Measurements from ENCODE around the gene ACOXL. TPM values are rescaled to one million over a fixed set of nuclear protein-coding genes. Genes with fewer than 3 reads are reported as not detected.

Gene ACOXL
- total RNA-seq, 8 experiments from 2014 or later = 0.15 to 0.59 (median 0.20) TPM

- H3K4me1 ChIP-seq (replicated peaks in 1 of 2) = no peaks in the 10 kb centered on the region
- in situ Hi-C loops (cut with MboI; ENCODE audit: low pct_unique_long_range_greater_than_20kb in 2 of 9, low sequenced_read_pairs in 9 of 9, unreplicated experiment in 9 of 9) = no loop called here
- no peak overlapping the region for H3K4me3 ChIP-seq
- ATAC-seq (replicated peaks in 6 of 8) = no peak
- 0 to 88% (median 54%) methylated on average over 1 to 5 of the region's 5 CpGs; no CpG with 5 or more reads in 1 of the 10 experiments for WGBS, 10 experiments
- H3K27ac ChIP-seq = no peak overlapping the region
Observed at GRCh38 chr2:110940376-110940910, 208.1 kb downstream of the ACOXL start.

- ATAC-seq (replicated peaks in 6 of 8) = no peak
- Histone ChIP-seq H3K27ac (no peak overlapping the region), H3K4me1 (replicated peaks in 1 of 2) (no peaks in the 10 kb centered on the region), H3K4me3 (no peak overlapping the region)
- WGBS, 10 experiments = 60 to 100% (median 90%) methylated on average over 2 of the region's 2 CpGs; no CpG with 5 or more reads in 3 of the 10 experiments
- in situ Hi-C loops (cut with MboI; ENCODE audit: low pct_unique_long_range_greater_than_20kb in 2 of 9, low sequenced_read_pairs in 9 of 9, unreplicated experiment in 9 of 9) = no loop called here
Observed at GRCh38 chr2:110941226-110941625, 208.9 kb downstream of the ACOXL start.

GRCh38 chr2:110943070-110943634 lies 210.8 kb downstream of the ACOXL start:
- Histone ChIP-seq H3K4me1 (replicated peaks in 1 of 2) (peaks cover 0 to 3% of the 10 kb centered on the region in 2 donors), H3K27ac (no peak overlapping the region), H3K4me3 (no peak overlapping the region)
- in situ Hi-C loops (cut with MboI; ENCODE audit: low pct_unique_long_range_greater_than_20kb in 2 of 9, low sequenced_read_pairs in 9 of 9, unreplicated experiment in 9 of 9) = no loop called here
- no peak for ATAC-seq (replicated peaks in 6 of 8)
- 0 to 83% (median 50%) methylated on average over 1 of the region's 1 CpG; no CpG with 5 or more reads in 1 of the 10 experiments for WGBS, 10 experiments

GRCh38 chr2:110946902-110947301 lies 214.5 kb downstream of the ACOXL start:
- in situ Hi-C loops (cut with MboI; ENCODE audit: low pct_unique_long_range_greater_than_20kb in 2 of 9, low sequenced_read_pairs in 9 of 9, unreplicated experiment in 9 of 9) = no loop called here
- no peak overlapping the region for H3K27ac ChIP-seq
- 55 to 97% (median 91%) methylated on average over 4 to 7 of the region's 7 CpGs; no CpG with 5 or more reads in 5 of the 10 experiments for WGBS, 10 experiments
- peak in 2 of 8 experiments; percentile 58 to 63 for ATAC-seq (replicated peaks in 6 of 8)
- peaks cover 0 to 8% of the 10 kb centered on the region in 2 donors for H3K4me1 ChIP-seq (replicated peaks in 1 of 2)
- no peak overlapping the region for H3K4me3 ChIP-seq

GRCh38 chr2:110948027-110948674 lies 215.8 kb downstream of the ACOXL start:
- no peak overlapping the region for H3K4me3 ChIP-seq
- H3K4me1 ChIP-seq (replicated peaks in 1 of 2) = peaks cover 0 to 8% of the 10 kb centered on the region in 2 donors
- peak in 3 of 8 experiments; percentile 21 to 32 (median 28) for ATAC-seq (replicated peaks in 6 of 8)
- H3K27ac ChIP-seq = no peak overlapping the region
- in situ Hi-C loops (cut with MboI; ENCODE audit: low pct_unique_long_range_greater_than_20kb in 2 of 9, low sequenced_read_pairs in 9 of 9, unreplicated experiment in 9 of 9) = no loop called here
- 32 to 90% (median 67%) methylated on average over 2 to 10 of the region's 10 CpGs; no CpG with 5 or more reads in 2 of the 10 experiments for WGBS, 10 experiments

- 21 to 93% (median 64%) methylated on average over 1 to 3 of the region's 3 CpGs for WGBS, 10 experiments
- ATAC-seq (replicated peaks in 6 of 8) = no peak
- in situ Hi-C loops (cut with MboI; ENCODE audit: low pct_unique_long_range_greater_than_20kb in 2 of 9, low sequenced_read_pairs in 9 of 9, unreplicated experiment in 9 of 9) = loop anchor here in 1 of 9 experiments (25.0 kb wide), 1 partner anchor 137 kb away; no protein-coding TSS in a partner anchor
- Histone ChIP-seq H3K27ac (no peak overlapping the region), H3K4me1 (replicated peaks in 1 of 2) (peaks cover 0 to 11% of the 10 kb centered on the region in 2 donors), H3K4me3 (no peak overlapping the region)
Observed at GRCh38 chr2:110950281-110950680, 217.9 kb downstream of the ACOXL start.

GRCh38 chr2:110955045-110955444 lies 222.7 kb downstream of the ACOXL start:
- in situ Hi-C loops (cut with MboI; ENCODE audit: low pct_unique_long_range_greater_than_20kb in 2 of 9, low sequenced_read_pairs in 9 of 9, unreplicated experiment in 9 of 9) = loop anchor here in 1 of 9 experiments (25.0 kb wide), 1 partner anchor 132 kb away; no protein-coding TSS in a partner anchor
- WGBS, 10 experiments = 0 to 95% (median 50%) methylated on average over 1 to 2 of the region's 2 CpGs; no CpG with 5 or more reads in 1 of the 10 experiments
- Histone ChIP-seq H3K4me1 (replicated peaks in 1 of 2) (peaks cover 0 to 5% of the 10 kb centered on the region in 2 donors), H3K27ac (no peak overlapping the region), H3K4me3 (no peak overlapping the region)
- peak in 1 of 8 experiments; percentile 43 for ATAC-seq (replicated peaks in 6 of 8)

GRCh38 chr2:110955556-110955955 lies 223.2 kb downstream of the ACOXL start:
- ATAC-seq (replicated peaks in 6 of 8) = peak in 1 of 8 experiments; percentile 55
- in situ Hi-C loops (cut with MboI; ENCODE audit: low pct_unique_long_range_greater_than_20kb in 2 of 9, low sequenced_read_pairs in 9 of 9, unreplicated experiment in 9 of 9) = loop anchor here in 1 of 9 experiments (25.0 kb wide), 1 partner anchor 132 kb away; no protein-coding TSS in a partner anchor
- 3 to 92% (median 78%) methylated on average over 1 to 3 of the region's 3 CpGs; no CpG with 5 or more reads in 3 of the 10 experiments for WGBS, 10 experiments
- Histone ChIP-seq H3K4me1 (replicated peaks in 1 of 2) (peaks cover 0 to 5% of the 10 kb centered on the region in 2 donors), H3K27ac (no peak overlapping the region), H3K4me3 (no peak overlapping the region)

- no peak overlapping the region for H3K27ac ChIP-seq
- in situ Hi-C loops (cut with MboI; ENCODE audit: low pct_unique_long_range_greater_than_20kb in 2 of 9, low sequenced_read_pairs in 9 of 9, unreplicated experiment in 9 of 9) = loop anchor here in 1 of 9 experiments (25.0 kb wide), 1 partner anchor 130 kb away; no protein-coding TSS in a partner anchor
- ATAC-seq (replicated peaks in 6 of 8) = no peak
- H3K4me3 ChIP-seq = no peak overlapping the region
- H3K4me1 ChIP-seq (replicated peaks in 1 of 2) = peaks cover 0 to 5% of the 10 kb centered on the region in 2 donors
- WGBS, 10 experiments = 0 to 83% (median 39%) methylated on average over 1 to 4 of the region's 5 CpGs; no CpG with 5 or more reads in 2 of the 10 experiments
Observed at GRCh38 chr2:110957293-110957692, 224.9 kb downstream of the ACOXL start.

- Histone ChIP-seq H3K4me1 (replicated peaks in 1 of 2) (peaks cover 0 to 5% of the 10 kb centered on the region in 2 donors), H3K27ac (no peak overlapping the region), H3K4me3 (no peak overlapping the region)
- WGBS, 10 experiments = 18 to 100% (median 80%) methylated on average over 1 to 5 of the region's 6 CpGs; no CpG with 5 or more reads in 5 of the 10 experiments
- no peak for ATAC-seq (replicated peaks in 6 of 8)
- in situ Hi-C loops (cut with MboI; ENCODE audit: low pct_unique_long_range_greater_than_20kb in 2 of 9, low sequenced_read_pairs in 9 of 9, unreplicated experiment in 9 of 9) = loop anchor here in 1 of 9 experiments (25.0 kb wide), 1 partner anchor 129 kb away; no protein-coding TSS in a partner anchor
Observed at GRCh38 chr2:110958346-110959119, 226.2 kb downstream of the ACOXL start.

GRCh38 chr2:110959198-110959597 lies 226.8 kb downstream of the ACOXL start:
- no peak overlapping the region for H3K4me3 ChIP-seq
- peaks cover 0 to 5% of the 10 kb centered on the region in 2 donors for H3K4me1 ChIP-seq (replicated peaks in 1 of 2)
- WGBS, 10 experiments = 20 to 100% (median 85%) methylated on average over 1 to 5 of the region's 7 CpGs; no CpG with 5 or more reads in 1 of the 10 experiments
- H3K27ac ChIP-seq = no peak overlapping the region
- in situ Hi-C loops (cut with MboI; ENCODE audit: low pct_unique_long_range_greater_than_20kb in 2 of 9, low sequenced_read_pairs in 9 of 9, unreplicated experiment in 9 of 9) = loop anchor here in 1 of 9 experiments (25.0 kb wide), 1 partner anchor 128 kb away; no protein-coding TSS in a partner anchor
- peak in 1 of 8 experiments; percentile 23 for ATAC-seq (replicated peaks in 6 of 8)

GRCh38 chr2:110960281-110960680 lies 227.9 kb downstream of the ACOXL start:
- in situ Hi-C loops (cut with MboI; ENCODE audit: low pct_unique_long_range_greater_than_20kb in 2 of 9, low sequenced_read_pairs in 9 of 9, unreplicated experiment in 9 of 9) = loop anchor here in 1 of 9 experiments (25.0 kb wide), 1 partner anchor 127 kb away; no protein-coding TSS in a partner anchor
- peaks cover 0 to 2% of the 10 kb centered on the region in 2 donors for H3K4me1 ChIP-seq (replicated peaks in 1 of 2)
- H3K27ac ChIP-seq = no peak overlapping the region
- H3K4me3 ChIP-seq = no peak overlapping the region
- ATAC-seq (replicated peaks in 6 of 8) = no peak
- 45 to 94% (median 71%) methylated on average over 2 to 9 of the region's 10 CpGs; no CpG with 5 or more reads in 2 of the 10 experiments for WGBS, 10 experiments
